ENCODE data around the gene ENTPD7.

Gene ENTPD7

GRCh38 chr10:99659031-99659867 is at the start of gene ENTPD7:
TSS of gene ENTPD7 (plus strand) at chr10:99659509. CDS start at chr10:99659957, 448 bp downstream.
- no peak for DNase-seq
- Histone ChIP-seq H3K36me3 (ENCODE audit: insufficient read depth, low read length) (no peaks in the 10 kb centered on the region), H3K79me2 (ENCODE audit: insufficient read depth, low read length) (no peaks in the 10 kb centered on the region), H3K4me3 (ENCODE audit: low read depth in 1 of 2, low read length in 2 of 2) (no peak within 1 kb of the TSS), H3K27me3 (ENCODE audit: insufficient read depth, low read length, poor library complexity) (peaks cover 33% of the 10 kb centered on the region), H3K4me1 (ENCODE audit: insufficient read depth, low read length) (no peaks in the 10 kb centered on the region), H3K4me2 (ENCODE audit: insufficient read depth, low read length) (no peak within 1 kb of the TSS), H3K9ac (ENCODE audit: low read depth, low read length) (no peak within 1 kb of the TSS), H3K27ac (ENCODE audit: low read length) (no peak within 1 kb of the TSS), H2AFZ (ENCODE audit: low read depth, low read length) (no peak within 1 kb of the TSS), H3K9me3 (ENCODE audit: insufficient read depth, low read length, severe bottlenecking) (no peaks in the 10 kb centered on the region), H4K20me1 (ENCODE audit: insufficient read depth, low read length) (no peaks in the 10 kb centered on the region)
- TF ChIP-seq CTCF (IDR thresholded peaks at IDR 0.05; ENCODE audit: borderline replicate concordance, extremely low read depth, low read length, poor library complexity, severe bottlenecking) (no peak), EZH2 (IDR thresholded peaks at IDR 0.05; ENCODE audit: borderline replicate concordance, low read depth, low read length, severe bottlenecking) (no peak)
- no peak for ATAC-seq (ENCODE audit: insufficient read depth, low read depth)

DNA sequence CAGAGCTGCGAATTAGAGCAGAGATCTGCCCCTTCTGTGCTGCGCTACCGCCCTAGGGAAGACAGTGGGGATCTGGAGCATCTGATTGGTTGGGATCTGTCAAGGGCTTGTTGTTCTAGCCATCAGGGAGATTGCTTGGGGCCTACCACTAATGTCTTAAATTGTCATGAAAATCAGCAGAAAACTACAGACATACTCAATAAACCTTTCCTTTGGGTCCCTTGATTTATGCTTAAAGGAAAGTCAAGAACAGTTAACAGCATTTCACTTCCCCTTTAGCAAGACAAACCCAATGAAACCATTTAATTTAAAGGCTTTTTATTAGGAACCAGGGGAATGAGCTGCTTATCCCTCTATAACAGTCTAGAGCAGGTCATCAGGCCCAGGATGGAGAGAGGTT is 49.1 kb upstream of the ENTPD7 start:
- ATAC-seq (ENCODE audit: insufficient read depth, low read depth) (no peak), DNase-seq (no peak)
- Histone ChIP-seq H3K9ac (ENCODE audit: low read depth, low read length) (no peak overlapping the region), H3K4me2 (ENCODE audit: insufficient read depth, low read length) (no peak overlapping the region), H4K20me1 (ENCODE audit: insufficient read depth, low read length) (peaks cover 24% of the 10 kb centered on the region), H3K4me3 (ENCODE audit: low read depth in 1 of 2, low read length in 2 of 2) (no peak overlapping the region), H3K4me1 (ENCODE audit: insufficient read depth, low read length) (no peaks in the 10 kb centered on the region; the same call in 1 of the 2 replicates), H3K36me3 (ENCODE audit: insufficient read depth, low read length) (peaks cover 39% of the 10 kb centered on the region), H3K27ac (ENCODE audit: low read length) (no peak overlapping the region), H3K9me3 (ENCODE audit: insufficient read depth, low read length, severe bottlenecking) (no peaks in the 10 kb centered on the region), H3K27me3 (ENCODE audit: insufficient read depth, low read length, poor library complexity) (no peaks in the 10 kb centered on the region), H2AFZ (ENCODE audit: low read depth, low read length) (no peak overlapping the region), H3K79me2 (ENCODE audit: insufficient read depth, low read length) (no peaks in the 10 kb centered on the region)
- TF ChIP-seq EZH2 (IDR thresholded peaks at IDR 0.05; ENCODE audit: borderline replicate concordance, low read depth, low read length, severe bottlenecking) (no peak), CTCF (IDR thresholded peaks at IDR 0.05; ENCODE audit: borderline replicate concordance, extremely low read depth, low read length, poor library complexity, severe bottlenecking) (no peak)

DNA sequence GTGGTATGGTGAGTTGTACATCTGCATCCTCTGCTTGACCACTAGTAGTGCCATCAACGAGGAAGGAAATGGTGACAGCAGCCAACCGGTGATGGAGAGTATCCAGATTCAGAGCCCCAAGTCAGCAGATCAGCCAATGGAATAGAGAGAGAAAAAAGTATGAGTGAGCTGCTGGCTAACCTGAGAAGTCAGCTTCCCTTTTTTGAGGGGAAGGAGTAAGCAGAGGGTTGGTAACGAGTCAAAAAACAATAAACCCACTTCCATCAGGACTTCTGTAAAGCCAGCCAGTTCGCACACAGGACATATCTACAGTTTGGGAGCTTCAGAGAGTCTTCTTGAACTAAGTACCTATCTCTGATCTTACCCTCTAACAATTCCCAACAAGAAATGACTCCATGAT is 48.0 kb upstream of the ENTPD7 start:
- Histone ChIP-seq H3K79me2 (ENCODE audit: insufficient read depth, low read length) (peaks cover 9% of the 10 kb centered on the region), H3K4me3 (ENCODE audit: low read depth in 1 of 2, low read length in 2 of 2) (no peak overlapping the region), H3K27ac (ENCODE audit: low read length) (no peak overlapping the region), H3K4me1 (ENCODE audit: insufficient read depth, low read length) (peaks cover 4% of the 10 kb centered on the region; the same call in 1 of the 2 replicates), H4K20me1 (ENCODE audit: insufficient read depth, low read length) (peaks cover 24% of the 10 kb centered on the region), H3K9ac (ENCODE audit: low read depth, low read length) (no peak overlapping the region), H3K4me2 (ENCODE audit: insufficient read depth, low read length) (no peak overlapping the region), H3K36me3 (ENCODE audit: insufficient read depth, low read length) (peaks cover 48% of the 10 kb centered on the region), H3K27me3 (ENCODE audit: insufficient read depth, low read length, poor library complexity) (no peaks in the 10 kb centered on the region), H3K9me3 (ENCODE audit: insufficient read depth, low read length, severe bottlenecking) (no peaks in the 10 kb centered on the region), H2AFZ (ENCODE audit: low read depth, low read length) (no peak overlapping the region)
- DNase-seq (no peak), ATAC-seq (ENCODE audit: insufficient read depth, low read depth) (no peak)
- no peak for TF ChIP-seq CTCF (IDR thresholded peaks at IDR 0.05; ENCODE audit: borderline replicate concordance, extremely low read depth, low read length, poor library complexity, severe bottlenecking)
- TF ChIP-seq EZH2 (IDR thresholded peaks at IDR 0.05; ENCODE audit: borderline replicate concordance, low read depth, low read length, severe bottlenecking): no peak
